Naive B cell (primary cell): ENCODE measurements around the gene CCL5. TPM values are rescaled to one million over a fixed set of nuclear protein-coding genes. Genes with fewer than 3 reads are reported as not detected.

Experiments
- ATAC-seq, 2 donors: fragments of 150-1000 bp; cut with Tn5 transposase; 2 replicates each; pipeline ENCODE4 v1.10.0; 2021; ENCODE audit warnings: low read depth in 2 of 2, mild to moderate bottlenecking in 2 of 2, moderate library complexity in 2 of 2
- DNase-seq: peaks from one replicate; pipeline ENCODE4 v3.0.0; 2022
- H3K27ac Mint-ChIP-seq, 6 donors: one replicate each; pipeline ENCODE4 v1.8.0; 2020 to 2022; ENCODE audit warnings: mild to moderate bottlenecking in 6 of 6, mixed read lengths in 6 of 6, moderate library complexity in 5 of 6, inconsistent platforms in 2 of 6
- H3K27me3 Mint-ChIP-seq, 3 donors: one replicate each; pipeline ENCODE4 v1.8.0; 2021 to 2022; ENCODE audit warnings: mixed read lengths in 3 of 3, mild to moderate bottlenecking in 1 of 3
- H3K36me3 Mint-ChIP-seq, 2 donors: one replicate each; pipeline ENCODE4 v1.8.0; 2020 to 2022; ENCODE audit warnings: mixed read lengths in 2 of 2, inconsistent platforms in 1 of 2, mild to moderate bottlenecking in 1 of 2
- H3K4me1 Mint-ChIP-seq, 3 donors: one replicate each; pipeline ENCODE4 v1.8.0; 2020 to 2022; ENCODE audit warnings: mixed read lengths in 3 of 3, inconsistent platforms in 1 of 3, mild to moderate bottlenecking in 1 of 3, moderate library complexity in 1 of 3
- H3K4me3 Mint-ChIP-seq, 8 donors: one replicate each; pipeline ENCODE4 v1.8.0; 2020 to 2022; ENCODE audit warnings: mild to moderate bottlenecking in 8 of 8, mixed read lengths in 8 of 8, moderate library complexity in 8 of 8, inconsistent platforms in 2 of 8
- H3K9me3 Mint-ChIP-seq, 7 donors: one replicate each; pipeline ENCODE4 v1.8.0; 2020 to 2022; ENCODE audit warnings: mixed read lengths in 7 of 7, mild to moderate bottlenecking in 5 of 7, inconsistent platforms in 2 of 7, moderate library complexity in 1 of 7
- polyA plus RNA-seq, 6 donors: library from polyadenylated mRNA; unstranded; fragments of 300-500 nt; fragmentation: Illumina TruSeq; gene quantifications; one replicate each; pipeline ENCODE4 v1.2.3, GENCODE V29; 2021; ENCODE audit warnings: low read depth in 6 of 6

CCL5 gene
- polyA plus RNA-seq, 6 donors from 2014 or later: 4.9 to 15.3 (median 12.7) TPM

DNA sequence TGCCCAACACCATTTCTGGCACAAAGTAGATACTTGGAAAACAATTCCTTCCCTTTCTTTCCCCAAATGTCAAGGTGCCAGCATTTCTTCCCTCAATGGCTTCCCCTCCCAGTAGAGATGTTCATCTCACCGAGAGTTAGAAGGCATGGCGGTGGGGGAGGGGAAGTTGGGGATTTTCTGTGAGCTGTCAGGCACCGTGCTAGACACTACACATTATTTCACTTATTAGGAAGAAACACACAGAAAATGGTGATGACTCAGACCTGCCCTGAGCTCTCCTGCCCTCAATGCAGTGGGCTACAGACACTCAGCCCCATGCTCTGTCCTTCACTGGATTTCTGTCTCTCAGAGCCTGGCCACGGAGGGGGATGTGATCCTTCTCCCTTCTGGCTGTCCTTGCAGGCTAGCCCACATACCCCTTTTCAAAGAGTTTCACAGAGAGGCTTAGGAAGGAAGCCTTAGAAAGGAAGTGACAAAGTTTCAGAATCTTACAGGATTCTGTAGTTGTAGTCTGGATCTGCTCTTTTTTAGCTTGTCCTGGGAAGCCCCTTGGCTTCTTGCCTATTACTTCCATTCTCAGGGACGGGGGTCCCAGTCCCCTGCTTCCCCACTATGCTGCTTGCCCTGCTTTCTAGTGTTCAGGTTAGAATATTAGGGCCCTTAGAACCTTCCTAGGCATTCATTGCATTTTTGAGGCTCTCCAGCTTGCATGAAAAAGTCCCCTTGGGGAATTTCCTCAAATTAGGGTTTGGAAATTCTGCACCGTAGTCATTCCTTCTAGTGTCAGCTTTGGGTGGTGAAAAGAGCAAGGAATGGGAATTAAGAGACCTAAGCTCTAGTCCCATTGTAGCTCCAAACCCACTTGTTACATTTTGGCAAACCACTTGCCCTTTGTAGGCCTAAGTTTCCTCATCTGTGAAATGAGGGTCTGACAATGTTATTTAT, 12.2 kb upstream of the CCL5 start:
- no peak overlapping the region for H3K27ac Mint-ChIP-seq
- DNase-seq: no peak
- ATAC-seq: no peak
- H3K27me3 Mint-ChIP-seq: peaks cover 5 to 12% (median 8%) of the 10 kb centered on the region in 3 donors
- peak overlapping the region in 1 of 8 donors; percentile 66 for H3K4me3 Mint-ChIP-seq
- H3K4me1 Mint-ChIP-seq: peaks cover 0 to 4% (median 0%) of the 10 kb centered on the region in 3 donors
- H3K36me3 Mint-ChIP-seq: no peaks in the 10 kb centered on the region
- no peaks in the 10 kb centered on the region for H3K9me3 Mint-ChIP-seq

DNA sequence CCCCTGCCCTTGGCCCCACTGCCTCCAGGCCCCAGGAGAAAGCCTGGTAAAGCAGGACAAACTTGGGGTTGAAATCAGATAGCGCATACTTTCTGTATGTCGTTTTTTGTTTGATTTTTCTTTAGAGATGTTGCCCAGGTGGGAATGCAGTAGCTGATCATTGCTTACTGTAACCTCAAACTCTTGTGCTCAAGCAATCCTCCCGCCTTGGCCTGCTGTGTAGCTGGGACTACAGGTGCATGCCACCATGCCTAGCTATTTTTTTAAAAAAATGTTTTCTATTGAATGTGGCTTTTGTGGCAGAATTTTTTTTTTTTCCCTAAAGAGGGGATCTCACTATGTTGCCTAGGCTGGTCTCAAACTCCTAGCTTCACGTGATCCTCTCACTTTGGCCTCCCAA, 11.1 kb upstream of the CCL5 start:
- Mint-ChIP-seq H3K4me1 (peaks cover 0 to 4% (median 0%) of the 10 kb centered on the region in 3 donors), H3K36me3 (no peaks in the 10 kb centered on the region), H3K9me3 (no peaks in the 10 kb centered on the region), H3K4me3 (no peak overlapping the region), H3K27ac (no peak overlapping the region), H3K27me3 (peaks cover 5 to 12% (median 8%) of the 10 kb centered on the region in 3 donors)
- DNase-seq: no peak
- ATAC-seq: no peak

DNA sequence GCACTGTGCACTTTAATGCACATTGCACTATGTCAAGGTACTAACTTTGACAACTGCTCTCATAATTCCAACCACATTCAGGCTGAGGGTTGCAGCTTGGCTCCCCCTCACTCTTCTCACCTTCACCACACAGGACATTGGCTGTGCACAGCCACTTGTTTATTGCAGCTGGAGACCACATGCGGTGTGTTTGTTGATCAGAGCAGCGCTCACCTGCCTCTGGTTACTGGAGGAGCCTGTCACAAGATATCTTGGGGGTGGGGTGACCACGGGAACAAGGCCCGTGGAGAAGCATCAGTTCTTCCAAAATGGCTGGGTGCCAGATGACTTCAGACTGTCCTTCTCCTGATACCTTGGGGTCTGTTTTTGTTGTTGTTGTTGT, 10.6 kb upstream of the CCL5 start:
- ATAC-seq: no peak
- Mint-ChIP-seq H3K27ac (no peak overlapping the region), H3K9me3 (no peaks in the 10 kb centered on the region), H3K4me3 (no peak overlapping the region), H3K4me1 (peaks cover 0 to 4% (median 0%) of the 10 kb centered on the region in 3 donors), H3K36me3 (no peaks in the 10 kb centered on the region), H3K27me3 (peaks cover 0 to 7% (median 4%) of the 10 kb centered on the region in 3 donors)
- DNase-seq: no peak

DNA sequence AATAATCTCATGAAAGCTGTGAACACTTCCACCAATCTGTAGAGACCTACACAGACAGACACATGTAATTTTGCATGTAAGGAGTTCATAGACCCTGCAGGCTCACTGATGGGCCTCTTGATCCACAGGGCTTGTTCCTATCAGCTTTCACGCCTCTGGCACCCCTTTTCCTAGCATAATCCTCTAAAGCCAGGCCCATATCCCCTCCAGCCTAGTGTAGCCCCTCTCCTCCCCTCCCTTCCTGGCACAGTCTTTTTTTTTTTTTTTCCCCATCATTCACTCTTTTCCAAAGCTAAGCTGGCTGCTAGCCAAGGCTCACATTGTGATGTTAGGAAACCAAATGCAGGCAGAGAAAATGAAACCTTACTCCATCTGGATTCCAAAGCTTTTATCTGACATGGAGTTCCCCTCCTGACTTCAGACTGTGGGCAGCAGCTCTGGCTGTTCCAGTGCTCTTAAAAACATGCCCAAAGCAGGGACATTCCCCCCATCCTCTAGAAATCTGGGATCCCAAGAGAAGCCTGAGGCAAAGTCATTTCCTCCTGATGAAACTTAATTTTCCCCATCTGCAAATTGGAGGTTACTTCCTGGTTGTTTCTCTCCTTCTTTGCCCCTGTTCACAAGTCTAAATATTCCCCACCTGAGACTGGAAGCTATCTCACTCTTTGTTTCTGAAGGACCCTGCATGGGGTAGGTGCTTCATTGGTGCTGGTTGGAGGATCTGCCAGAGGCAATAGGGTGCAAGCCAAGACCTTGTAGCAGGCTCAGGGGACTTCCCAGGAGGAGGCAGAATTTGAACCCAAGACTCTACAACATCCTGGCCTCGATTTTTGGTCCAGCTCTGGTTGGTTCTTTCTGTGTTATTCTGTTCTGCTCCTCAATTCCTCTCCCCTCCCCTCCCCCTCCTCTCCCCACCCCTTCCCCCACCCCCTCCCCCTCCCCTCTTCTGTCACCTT, 9.9 kb upstream of the CCL5 start:
- peaks cover 0 to under 1% (median 0%) of the 10 kb centered on the region in 3 donors for H3K27me3 Mint-ChIP-seq
- H3K4me3 Mint-ChIP-seq: no peak overlapping the region
- ATAC-seq (no peak), DNase-seq (no peak)
- H3K27ac Mint-ChIP-seq: no peak overlapping the region
- H3K9me3 Mint-ChIP-seq: no peaks in the 10 kb centered on the region
- no peaks in the 10 kb centered on the region for H3K36me3 Mint-ChIP-seq
- H3K4me1 Mint-ChIP-seq: peaks cover 0 to 4% (median 0%) of the 10 kb centered on the region in 3 donors

DNA sequence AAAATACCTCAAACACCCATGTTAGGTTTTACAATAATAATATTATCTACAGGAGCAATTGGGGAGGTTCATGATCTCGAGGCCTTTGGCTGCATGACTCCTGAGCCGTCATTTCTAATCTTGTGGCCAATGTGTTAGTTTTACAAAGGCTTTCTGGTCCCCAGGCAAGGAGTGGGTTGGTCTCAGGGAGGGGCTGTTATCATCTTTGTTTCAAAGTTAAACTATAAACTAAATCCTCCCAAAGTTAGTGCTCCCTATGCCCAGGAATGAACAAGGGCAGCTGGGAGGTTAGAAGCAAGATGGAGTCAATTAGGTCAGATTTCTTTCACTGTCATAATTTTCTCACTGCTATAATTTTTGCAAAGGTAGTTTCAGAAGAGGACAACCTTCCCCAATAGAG, 9.1 kb upstream of the CCL5 start:
- ATAC-seq: no peak
- Mint-ChIP-seq H3K4me3 (no peak overlapping the region), H3K9me3 (no peaks in the 10 kb centered on the region), H3K36me3 (no peaks in the 10 kb centered on the region), H3K27me3 (no peaks in the 10 kb centered on the region), H3K27ac (peak overlapping the region in 2 of 6 donors; percentile 20 to 62), H3K4me1 (peaks cover 0 to 4% (median 0%) of the 10 kb centered on the region in 3 donors)
- DNase-seq: no peak

DNA sequence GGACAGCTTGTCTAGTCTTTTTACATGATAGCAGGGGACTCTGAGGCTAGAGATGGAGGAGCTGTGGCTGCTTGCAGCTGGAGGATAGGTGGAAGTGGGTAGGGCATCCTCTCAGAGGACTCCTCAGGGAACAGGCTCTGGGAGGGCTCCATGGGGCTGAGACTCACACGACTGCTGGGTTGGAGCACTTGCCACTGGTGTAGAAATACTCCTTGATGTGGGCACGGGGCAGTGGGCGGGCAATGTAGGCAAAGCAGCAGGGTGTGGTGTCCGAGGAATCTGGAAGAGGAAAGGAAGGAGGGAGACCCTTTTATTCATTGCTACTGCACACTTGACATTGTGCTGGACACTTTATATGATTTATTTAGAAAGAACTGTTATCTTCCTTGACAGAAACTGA, 1.8 kb downstream of the CCL5 start:
- ATAC-seq: no peak
- no peak overlapping the region for H3K27ac Mint-ChIP-seq

DNA sequence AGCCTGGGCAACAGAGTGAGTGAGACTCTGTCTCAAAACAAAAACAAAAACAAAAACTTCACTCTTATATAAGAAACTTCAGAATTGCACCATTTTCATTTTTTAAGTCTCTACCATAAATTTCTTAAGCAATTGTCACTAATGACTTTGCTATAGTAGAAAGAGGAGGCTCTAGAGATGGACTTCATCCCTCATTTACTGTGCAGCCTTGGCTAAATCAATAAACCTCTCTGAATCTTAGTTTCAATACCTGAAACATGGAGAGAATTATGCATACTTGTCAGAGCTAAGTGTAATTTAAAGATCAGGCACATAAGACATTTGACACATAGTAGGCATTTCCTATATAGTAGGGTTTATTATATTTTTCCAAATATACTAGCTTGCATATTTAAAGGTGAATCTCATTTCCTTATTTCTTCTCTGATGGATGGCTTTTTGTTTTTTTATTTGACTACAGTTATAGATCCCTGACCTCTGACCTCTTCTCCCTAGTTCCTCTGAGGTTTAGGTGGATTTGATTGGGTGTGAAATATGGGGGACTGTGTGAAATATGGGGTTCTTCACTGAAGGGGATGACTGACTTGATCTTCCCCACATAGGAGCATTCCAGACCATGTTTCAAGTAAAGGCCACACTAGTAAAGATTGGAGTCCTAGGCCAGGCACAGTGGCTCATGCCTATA, 2.7 kb downstream of the CCL5 start:
- peak overlapping the region in 1 of 6 donors; percentile 64 for H3K27ac Mint-ChIP-seq
- DNase-seq (no peak), ATAC-seq (no peak)
- peaks cover 0 to 6% (median 0%) of the 10 kb centered on the region in 3 donors for H3K27me3 Mint-ChIP-seq
- no peak overlapping the region for H3K4me3 Mint-ChIP-seq
- no peaks in the 10 kb centered on the region for H3K36me3 Mint-ChIP-seq
- no peaks in the 10 kb centered on the region for H3K9me3 Mint-ChIP-seq
- peaks cover 14 to 17% (median 15%) of the 10 kb centered on the region in 3 donors for H3K4me1 Mint-ChIP-seq

More for the DNA sequence above, 1.8 kb downstream of the CCL5 start:
- Mint-ChIP-seq H3K9me3 (no peaks in the 10 kb centered on the region), H3K4me1 (peaks cover 14 to 17% (median 15%) of the 10 kb centered on the region in 3 donors), H3K36me3 (no peaks in the 10 kb centered on the region), H3K4me3 (peak overlapping the region in 1 of 8 donors; percentile 20), H3K27me3 (peaks cover 0 to 6% (median 0%) of the 10 kb centered on the region in 3 donors)
- DNase-seq: no peak

DNA sequence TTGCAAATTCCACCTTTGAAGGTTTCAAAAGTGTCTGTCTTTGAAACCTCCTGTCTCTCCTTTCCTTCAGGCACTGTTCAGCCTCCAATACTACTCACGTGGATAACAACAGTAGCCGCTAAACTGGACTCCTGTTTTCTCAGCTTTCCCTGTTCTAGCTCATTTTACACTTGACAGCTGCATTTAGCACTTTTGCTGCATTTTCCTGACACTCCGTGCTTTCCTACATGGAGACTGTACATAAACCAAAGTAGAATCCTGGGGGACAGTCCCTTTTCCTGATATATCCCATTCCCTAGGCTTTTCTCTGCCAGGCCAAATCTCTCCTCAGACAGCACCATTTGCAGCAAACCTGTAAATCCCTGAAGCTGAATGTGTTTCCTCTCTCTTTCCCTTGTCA, 3.6 kb downstream of the CCL5 start:
- DNase-seq (no peak), ATAC-seq (no peak)
- no peak overlapping the region for H3K4me3 Mint-ChIP-seq
- H3K36me3 Mint-ChIP-seq: no peaks in the 10 kb centered on the region
- peaks cover 0 to 6% (median 0%) of the 10 kb centered on the region in 3 donors for H3K27me3 Mint-ChIP-seq
- H3K9me3 Mint-ChIP-seq: no peaks in the 10 kb centered on the region
- peak overlapping the region in 1 of 6 donors; percentile 23 for H3K27ac Mint-ChIP-seq
- peaks cover 15 to 17% (median 15%) of the 10 kb centered on the region in 3 donors for H3K4me1 Mint-ChIP-seq

GRCh38 chr17:35875800-35876139, 4.4 kb downstream of the CCL5 start:
- Mint-ChIP-seq H3K4me1 (peaks cover 16 to 24% (median 20%) of the 10 kb centered on the region in 3 donors), H3K4me3 (peak overlapping the region in 3 of 8 donors; percentile 16 to 74 (median 68)), H3K27me3 (peaks cover 0 to 6% (median 0%) of the 10 kb centered on the region in 3 donors), H3K36me3 (no peaks in the 10 kb centered on the region), H3K27ac (peak overlapping the region in 3 of 6 donors; percentile 4 to 90 (median 10)), H3K9me3 (no peaks in the 10 kb centered on the region)
- ATAC-seq (no peak), DNase-seq (no peak)

- Mint-ChIP-seq H3K27me3 (peaks cover 0 to 6% (median 0%) of the 10 kb centered on the region in 3 donors), H3K9me3 (no peaks in the 10 kb centered on the region), H3K27ac (peak overlapping the region in 2 of 6 donors; percentile 4 to 10), H3K36me3 (no peaks in the 10 kb centered on the region), H3K4me3 (peak overlapping the region in 2 of 8 donors; percentile 16 to 74), H3K4me1 (peaks cover 16 to 20% (median 20%) of the 10 kb centered on the region in 3 donors)
- DNase-seq: no peak
- ATAC-seq: no peak
These were observed 4.9 kb downstream of the CCL5 start for GRCh38 chr17:35875072-35875799.

DNA sequence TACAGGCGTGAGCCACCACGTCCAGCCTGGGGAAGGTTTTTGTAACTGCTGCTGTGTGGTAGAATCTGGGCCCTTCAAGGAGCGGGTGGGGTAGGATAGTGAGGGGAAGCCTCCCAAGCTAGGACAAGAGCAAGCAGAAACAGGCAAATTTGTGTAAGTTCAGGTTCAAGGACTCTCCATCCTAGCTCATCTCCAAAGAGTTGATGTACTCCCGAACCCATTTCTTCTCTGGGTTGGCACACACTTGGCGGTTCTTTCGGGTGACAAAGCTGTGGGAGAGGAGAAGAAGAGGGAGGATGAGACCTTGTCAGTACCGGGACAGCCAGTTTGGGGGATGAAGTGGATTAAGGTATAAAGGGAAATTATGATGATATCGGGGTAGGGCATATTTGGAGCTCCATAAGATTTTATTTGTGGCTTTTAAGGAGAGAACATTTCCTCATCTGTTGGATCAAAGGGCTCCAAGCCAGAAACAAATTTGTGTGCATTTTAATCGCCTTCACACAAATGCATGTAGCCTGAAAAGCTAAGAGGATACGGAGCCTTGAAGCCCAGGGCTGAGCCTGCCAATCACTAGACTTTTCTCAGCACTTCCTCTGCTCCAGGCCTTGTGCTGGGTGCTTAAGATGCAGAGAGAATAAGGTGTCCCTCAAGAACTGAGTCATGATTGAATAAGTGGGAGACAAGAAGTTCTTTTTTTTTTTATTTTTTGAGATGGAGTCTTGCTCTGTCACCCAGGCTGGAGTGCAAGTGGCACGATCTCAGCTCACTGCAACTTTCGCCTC, 7.8 kb downstream of the CCL5 start:
- H3K4me3 Mint-ChIP-seq: no peak overlapping the region
- ATAC-seq (no peak), DNase-seq (no peak)
- H3K27ac Mint-ChIP-seq: no peak overlapping the region
- H3K4me1 Mint-ChIP-seq: peaks cover 11 to 13% (median 12%) of the 10 kb centered on the region in 3 donors
- H3K36me3 Mint-ChIP-seq: no peaks in the 10 kb centered on the region
- peaks cover 0 to 6% (median 0%) of the 10 kb centered on the region in 3 donors for H3K27me3 Mint-ChIP-seq
- H3K9me3 Mint-ChIP-seq: no peaks in the 10 kb centered on the region
